SU-DHL-6 (cell line): ENCODE measurements around the gene OR52D1.

Source experiments
- CTCF ChIP-seq: fragments of 200-600 bp; sonication (generic); IDR thresholded peaks from one replicate; pipeline ENCODE4 v1.5.1; 2017; ENCODE audit warnings: antibody characterized with exemption, mild to moderate bottlenecking, low read length, moderate library complexity; ENCODE audit not compliant: insufficient read depth, poor library complexity, severe bottlenecking
- EZH2phosphoT487 ChIP-seq: fragments of 200-600 bp; sonication (generic), shearing (Covaris generic); conservative IDR thresholded peaks from 2 replicates; pipeline ENCODE4 v1.6.1; 2018; ENCODE audit warnings: mild to moderate bottlenecking, antibody characterized with exemption, low read length, moderate library complexity, mixed read lengths

DNA sequence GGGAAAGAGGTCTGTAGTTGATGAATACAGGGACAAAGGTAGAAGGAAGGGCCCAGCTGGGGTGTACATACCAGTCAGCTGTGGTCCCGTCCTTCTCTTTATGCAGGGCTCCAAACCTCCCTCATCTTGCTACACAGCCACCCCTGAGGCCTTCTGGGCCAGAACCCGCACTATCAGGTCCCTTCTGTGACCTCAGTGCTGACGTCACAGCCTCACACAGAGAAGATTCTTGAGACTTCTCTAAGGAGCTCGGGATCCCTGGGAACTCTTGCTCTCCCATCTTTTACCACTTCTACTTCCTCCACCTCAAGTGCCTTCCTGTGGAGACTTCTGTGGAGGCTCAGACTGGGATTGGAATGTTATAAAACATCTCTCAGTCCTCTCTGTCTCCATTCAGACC lies 21.3 kb downstream of the OR52D1 start, which contains the start of gene UBQLN3:
- no peak for TF ChIP-seq CTCF
- TF ChIP-seq EZH2phosphoT487: no peak
